SK-N-MC (cell line): ENCODE results near the gene PPFIA3.

Experiments
- EZH2 ChIP-seq: fragments of 200-600 bp; sonication (generic); IDR thresholded peaks from one replicate; pipeline ENCODE4 v1.6.1; 2017; ENCODE audit warnings: antibody characterized with exemption
- FOXP2 ChIP-seq: optimal IDR thresholded peaks from 2 replicates; pipeline ENCODE3; 2011; ENCODE audit warnings: mild to moderate bottlenecking, moderate library complexity; ENCODE audit not compliant: insufficient read depth; ENCODE audit errors: extremely low read length, control extremely low read depth
- POLR2AphosphoS5 ChIP-seq: IDR thresholded peaks from 2 replicates; pipeline ENCODE4 v1.6.1; 2012; ENCODE audit warnings: mild to moderate bottlenecking, low read depth, low read length, borderline replicate concordance

GRCh38 chr19:49155005-49155819 lies 35.9 kb downstream of the PPFIA3 start, which contains the start of gene HRC:
- TF ChIP-seq EZH2 (no peak), POLR2AphosphoS5 (no peak), FOXP2 (no peak)
